Epidermal melanocyte (primary cell): ENCODE results near the gene DOK6.

Experiments
- DNase-seq: peaks from one replicate; pipeline ENCODE4 v3.0.0; 2011; ENCODE audit warnings: low spot score; ENCODE audit not compliant: insufficient read length

The DOK6 gene

GRCh38 chr18:69895066-69896047, 494.7 kb downstream of the DOK6 start:
- DNase-seq, result no peak

GRCh38 chr18:69897397-69898108, 496.9 kb downstream of the DOK6 start:
- DNase-seq, result no peak

- no peak for DNase-seq
Observed at GRCh38 chr18:69898241-69898861, 497.7 kb downstream of the DOK6 start.
